ENCODE measurements around the gene MACF1.
A peak's percentile ranks its signal among the peaks of the same experiment; 100 is the strongest.
"Not testable (repeated sequence)": the region's sequence is repeated elsewhere in the genome, so short reads cannot be mapped to it uniquely, and the experiment has no call there.

Gene MACF1

DNA sequence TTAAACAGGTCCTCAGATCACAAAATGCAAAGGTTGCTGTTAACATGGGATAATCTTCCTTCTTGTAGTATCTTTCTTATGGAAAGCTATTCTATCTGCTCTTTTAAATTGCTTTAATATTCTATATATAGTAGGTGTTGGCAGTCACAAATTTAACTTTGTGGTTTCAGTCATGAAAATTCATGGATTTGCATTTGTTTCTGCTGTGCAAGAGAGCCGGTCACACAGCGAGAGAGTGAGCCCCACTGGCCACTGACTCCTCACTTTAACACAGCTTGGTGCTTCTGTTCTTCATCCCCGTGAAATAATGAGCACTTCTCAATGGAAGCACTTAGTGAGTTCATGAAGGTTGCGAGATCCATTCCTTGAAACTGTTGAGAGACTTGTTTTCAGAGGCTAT is 268.8 kb downstream of the MACF1 start:
- no peak for DNase-seq

DNA sequence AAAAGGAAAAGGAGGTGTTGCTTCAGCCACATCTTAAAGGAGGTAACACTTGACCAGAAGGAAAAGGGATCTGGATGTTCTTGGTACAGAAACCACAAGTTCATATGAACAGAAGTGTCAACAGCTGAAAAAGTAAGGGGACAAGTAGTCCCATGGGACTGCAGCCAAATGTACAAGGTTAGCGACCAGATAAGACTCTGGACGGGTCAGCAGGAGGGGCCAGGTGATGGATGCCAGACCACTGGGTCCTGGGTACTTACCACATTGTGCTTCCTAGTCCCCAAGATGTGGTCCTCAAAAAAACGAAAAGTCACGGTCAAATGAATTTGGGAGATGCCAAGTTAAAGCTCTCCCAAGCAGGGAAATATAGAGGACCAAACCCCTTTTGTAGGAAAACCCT is 270.3 kb downstream of the MACF1 start:
- DNase-seq, result no peak

DNA sequence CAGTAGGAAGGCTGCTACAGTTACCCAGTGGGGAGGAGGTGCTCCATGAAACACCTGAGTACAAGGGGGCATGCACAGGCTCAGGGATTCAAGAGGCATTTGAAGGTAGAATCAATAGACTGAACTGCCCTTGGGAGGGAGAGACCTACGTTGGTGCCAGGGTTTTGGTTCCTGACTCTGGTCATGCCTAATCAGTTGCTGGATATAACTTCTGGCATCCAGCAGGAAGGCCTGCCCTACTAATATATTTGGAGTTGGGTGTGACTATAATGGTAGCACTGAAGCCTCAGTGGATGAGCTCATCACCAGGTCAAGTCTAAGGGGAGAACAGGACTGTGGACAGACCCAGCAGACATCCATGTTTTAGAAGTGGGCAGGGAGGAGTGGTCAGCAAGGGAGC is 271.1 kb downstream of the MACF1 start:
- not testable (repeated sequence) for DNase-seq

DNA sequence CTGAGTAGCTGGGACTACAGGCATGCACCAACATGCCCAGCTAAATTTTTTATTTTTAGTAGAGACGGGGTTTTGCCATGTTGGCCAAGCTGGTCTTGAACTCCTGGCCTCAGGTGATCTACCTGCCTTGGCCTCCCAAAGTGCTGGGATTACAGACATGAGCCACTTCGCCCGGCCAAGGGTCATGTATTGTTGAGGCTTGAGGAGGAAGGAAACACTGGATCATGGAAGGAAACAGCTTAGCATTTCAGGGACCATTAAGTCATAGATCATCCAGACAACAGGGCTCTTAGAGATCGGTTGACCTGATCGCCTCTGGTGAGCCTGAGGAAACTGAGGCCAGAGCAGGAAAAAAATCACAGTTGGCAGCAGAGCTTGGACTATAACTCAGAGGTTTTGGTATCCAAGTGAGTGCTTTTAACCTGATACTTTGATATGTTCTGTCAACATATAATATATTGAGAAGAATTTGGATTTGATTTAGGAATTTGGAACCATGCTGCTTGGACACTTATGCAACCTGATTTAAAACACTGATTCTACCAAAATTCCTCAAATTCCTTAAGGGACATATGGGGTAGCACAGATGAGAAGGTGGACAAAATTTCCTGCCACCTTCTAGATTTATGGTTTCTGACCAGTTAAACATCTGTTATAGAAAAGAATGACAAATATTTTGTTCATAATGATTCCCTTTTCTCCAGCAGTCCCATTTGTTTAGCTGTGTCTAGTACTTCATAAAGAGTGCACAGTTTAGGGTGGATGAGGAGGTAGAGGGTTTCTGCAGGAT is 273.8 kb downstream of the MACF1 start:
- DNase-seq, result no peak

DNA sequence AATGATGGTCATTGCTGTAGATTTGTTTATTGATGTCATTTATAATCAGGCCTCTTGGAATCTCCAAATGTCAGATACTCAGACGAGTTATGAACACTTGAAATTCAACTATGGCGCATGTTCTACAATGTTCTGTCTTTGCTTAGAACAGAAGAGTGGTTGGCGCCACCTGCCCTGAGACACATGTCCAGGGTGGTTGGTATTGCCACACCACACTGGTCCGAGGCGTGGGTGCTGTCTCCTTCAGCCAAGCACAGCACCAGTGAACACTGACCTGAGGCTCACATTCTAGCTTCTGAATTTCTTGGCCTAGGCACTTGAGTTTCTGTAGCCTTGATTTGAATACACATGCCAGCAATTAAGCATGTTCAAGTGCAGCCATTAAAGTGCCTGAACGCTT is 276.8 kb downstream of the MACF1 start:
- no peak for DNase-seq

DNA sequence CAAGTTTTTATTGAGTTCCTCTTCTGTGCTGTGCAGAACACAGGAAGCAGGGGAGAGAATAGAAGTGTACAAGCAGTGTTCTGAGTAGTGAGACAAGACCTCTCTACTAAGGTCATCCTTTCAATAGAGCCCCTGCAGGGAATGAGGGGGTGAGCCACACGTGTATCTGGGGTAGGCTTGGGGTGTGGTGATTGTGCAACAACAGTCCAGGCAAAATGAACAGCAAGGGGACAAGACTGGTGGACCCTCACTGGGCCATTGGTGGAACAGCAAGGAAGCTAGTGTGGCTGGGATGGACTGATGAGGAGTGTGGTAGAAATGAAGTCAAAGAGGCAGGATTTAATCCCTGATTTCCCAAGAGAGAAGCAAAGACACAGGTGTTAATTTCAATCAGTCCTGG is 278.8 kb downstream of the MACF1 start:
- no peak for DNase-seq

DNA sequence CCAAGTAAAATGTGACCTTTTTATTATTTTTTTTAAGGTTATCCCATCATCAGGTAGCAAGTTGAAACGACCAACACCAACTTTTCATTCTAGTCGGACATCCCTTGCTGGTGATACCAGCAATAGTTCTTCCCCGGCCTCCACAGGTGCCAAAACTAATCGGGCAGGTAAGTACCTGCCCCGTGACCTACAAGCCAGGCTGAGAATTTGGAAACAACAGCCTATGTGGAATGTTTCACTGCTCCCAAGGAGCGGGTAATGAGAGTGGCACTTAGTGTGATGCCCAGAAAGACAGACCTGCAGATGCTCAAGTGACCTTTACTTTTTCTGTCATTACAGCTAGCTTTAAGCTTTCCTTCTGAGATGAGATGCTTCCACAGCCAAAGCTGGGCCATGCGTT is 280.1 kb downstream of the MACF1 start:
- no peak for DNase-seq

DNA sequence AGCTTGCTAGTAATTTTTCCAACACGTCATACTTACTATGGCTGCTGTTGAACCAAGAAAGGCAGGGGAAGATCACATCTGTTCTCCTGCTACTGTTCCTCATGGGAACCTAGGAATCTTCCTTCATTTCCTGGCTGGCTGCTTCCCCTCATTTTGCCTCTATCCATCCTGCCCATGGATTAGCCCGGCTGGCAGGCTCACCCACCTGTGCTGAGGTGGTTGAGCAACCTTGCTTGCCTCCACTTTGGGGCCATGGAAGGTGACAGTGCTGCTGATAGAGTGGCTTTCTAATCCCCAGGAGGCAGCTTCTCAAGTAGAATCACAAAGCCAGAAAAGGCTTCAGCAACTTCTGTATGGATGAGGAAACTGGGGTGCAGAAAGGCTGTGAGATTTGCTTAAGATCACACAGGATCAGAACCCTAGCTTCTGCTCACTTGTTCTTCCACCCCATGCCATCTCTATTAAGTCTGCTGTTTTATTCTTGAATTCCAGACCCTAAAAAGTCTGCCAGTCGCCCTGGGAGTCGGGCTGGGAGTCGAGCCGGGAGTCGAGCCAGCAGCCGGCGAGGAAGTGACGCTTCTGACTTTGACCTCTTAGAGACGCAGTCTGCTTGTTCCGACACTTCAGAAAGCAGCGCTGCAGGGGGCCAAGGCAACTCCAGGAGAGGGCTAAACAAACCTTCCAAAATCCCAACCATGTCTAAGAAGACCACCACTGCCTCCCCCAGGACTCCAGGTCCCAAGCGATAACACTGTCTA is 280.7 kb downstream of the MACF1 start:
- DNase-seq, result no peak

DNA sequence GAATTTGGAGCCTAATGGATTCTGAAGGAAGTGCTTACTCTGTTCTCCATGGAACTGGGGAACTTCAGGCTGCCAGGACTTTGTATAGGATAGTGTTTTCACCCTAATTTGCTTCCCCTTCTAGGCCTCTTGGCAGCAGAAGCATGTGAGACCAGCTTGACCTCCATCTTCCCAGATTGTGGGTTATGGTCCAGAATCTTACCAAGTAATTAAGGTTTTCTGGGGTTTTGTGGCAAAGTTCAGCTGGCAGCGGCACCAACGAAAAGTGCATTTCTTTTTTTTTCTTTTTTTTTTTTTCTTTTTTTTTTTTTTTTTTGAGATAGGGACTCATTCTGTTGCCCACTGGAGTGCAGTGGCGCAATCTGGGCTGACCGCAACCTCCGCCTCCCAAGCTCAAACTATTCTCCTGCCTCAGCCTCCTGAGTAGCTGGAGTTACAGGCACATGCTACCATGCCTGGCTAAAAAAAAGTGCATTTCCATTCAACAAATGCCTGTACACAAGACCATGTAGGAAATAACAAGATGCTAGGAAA is 283.6 kb downstream of the MACF1 start:
- no peak for DNase-seq

DNA sequence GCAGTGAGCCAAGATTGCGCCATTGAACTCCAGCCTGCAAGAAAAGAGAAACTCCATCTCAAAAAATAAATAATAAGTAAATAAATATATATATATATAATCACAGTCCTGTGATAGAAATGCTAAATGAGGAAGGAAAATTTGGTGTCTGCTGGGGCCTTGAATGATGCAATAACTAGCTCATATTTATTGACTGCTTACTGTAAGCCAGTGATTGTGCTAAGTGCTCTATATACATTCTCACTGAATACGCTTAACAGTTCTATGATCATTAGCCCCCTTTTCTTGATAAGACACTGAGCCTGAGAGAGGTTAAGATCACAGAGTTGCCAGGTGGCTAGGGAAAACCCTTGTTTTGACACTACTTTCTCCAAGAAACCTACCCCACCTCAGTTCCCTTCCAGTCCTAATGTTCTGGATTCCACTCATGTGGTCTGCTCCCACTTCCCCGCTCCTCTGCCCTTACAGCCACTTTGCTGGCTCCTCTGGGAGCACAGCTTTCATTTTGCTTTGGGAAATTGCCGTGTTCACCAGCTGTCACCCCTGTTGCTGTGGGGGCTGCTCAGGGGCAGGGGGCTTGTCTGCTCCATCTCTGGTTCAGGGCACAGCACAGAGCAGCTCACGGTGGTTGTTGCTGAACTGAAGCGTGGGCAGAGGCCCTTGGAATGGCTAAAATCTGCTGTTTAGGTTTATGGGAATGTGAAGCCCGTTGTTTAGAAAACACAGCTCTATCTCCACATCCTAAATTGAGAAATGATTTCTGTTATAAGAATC is 284.5 kb downstream of the MACF1 start:
- DNase-seq, result no peak

DNA sequence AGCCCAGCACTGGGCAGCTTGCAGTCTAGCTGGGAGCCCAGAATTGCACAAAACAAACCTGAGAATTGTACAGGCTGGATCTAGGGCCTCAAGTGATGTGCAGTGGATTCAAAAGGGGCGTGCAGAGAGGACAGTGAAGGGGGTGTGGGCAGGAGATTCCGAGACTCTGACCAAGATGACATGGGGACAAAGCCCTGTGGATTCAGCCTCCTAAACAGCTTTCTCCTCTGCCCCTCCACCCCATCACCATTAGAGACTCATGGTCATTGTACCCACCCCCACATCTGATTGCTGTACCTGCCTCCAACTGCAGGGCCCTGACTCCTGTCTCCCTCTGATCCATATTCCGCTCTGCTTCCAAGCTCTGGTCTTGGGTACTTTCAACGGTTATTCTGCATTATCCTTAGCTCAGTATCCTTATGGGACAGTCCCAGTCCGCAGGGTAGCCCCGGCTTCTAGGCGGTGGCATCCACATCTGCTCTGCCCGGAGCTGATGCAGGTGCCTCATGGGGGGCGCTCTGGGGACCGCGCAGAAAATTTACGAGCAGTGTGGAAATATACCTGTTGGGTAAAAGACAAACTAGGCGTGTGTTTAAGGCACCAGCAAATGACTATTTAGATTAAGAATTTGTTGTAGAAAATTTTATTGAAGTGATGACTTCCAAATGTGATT is 285.2 kb downstream of the MACF1 start:
- DNase-seq, result no peak

DNA sequence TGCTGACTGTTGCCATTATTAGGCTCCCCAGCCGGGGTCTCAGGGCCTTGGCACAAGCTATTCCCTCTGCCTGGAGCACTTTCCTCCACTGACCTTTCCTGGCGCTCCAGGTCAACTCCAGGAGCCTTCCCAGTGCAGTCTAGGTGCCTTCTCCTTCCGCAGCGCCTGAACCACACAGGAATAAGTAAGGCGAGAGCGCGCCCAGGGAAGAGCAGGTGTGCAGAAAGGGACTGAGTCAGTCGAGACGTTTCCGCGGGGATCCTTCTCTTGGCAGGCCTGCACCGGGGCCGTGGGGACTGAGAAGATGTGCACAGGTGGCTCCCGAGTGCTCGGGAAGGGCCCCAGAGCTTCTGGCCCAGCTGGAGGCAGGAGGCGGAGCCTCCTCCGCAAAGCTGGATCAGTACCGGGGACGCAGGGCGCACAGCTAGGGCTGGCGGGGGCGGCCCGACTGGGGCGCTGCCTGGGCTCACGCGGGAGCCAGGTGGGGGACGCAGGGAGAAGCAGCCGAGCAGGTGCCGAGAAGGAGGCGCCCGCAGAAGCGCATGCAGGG is 286.2 kb downstream of the MACF1 start:
- DNase-seq, result no peak

DNA sequence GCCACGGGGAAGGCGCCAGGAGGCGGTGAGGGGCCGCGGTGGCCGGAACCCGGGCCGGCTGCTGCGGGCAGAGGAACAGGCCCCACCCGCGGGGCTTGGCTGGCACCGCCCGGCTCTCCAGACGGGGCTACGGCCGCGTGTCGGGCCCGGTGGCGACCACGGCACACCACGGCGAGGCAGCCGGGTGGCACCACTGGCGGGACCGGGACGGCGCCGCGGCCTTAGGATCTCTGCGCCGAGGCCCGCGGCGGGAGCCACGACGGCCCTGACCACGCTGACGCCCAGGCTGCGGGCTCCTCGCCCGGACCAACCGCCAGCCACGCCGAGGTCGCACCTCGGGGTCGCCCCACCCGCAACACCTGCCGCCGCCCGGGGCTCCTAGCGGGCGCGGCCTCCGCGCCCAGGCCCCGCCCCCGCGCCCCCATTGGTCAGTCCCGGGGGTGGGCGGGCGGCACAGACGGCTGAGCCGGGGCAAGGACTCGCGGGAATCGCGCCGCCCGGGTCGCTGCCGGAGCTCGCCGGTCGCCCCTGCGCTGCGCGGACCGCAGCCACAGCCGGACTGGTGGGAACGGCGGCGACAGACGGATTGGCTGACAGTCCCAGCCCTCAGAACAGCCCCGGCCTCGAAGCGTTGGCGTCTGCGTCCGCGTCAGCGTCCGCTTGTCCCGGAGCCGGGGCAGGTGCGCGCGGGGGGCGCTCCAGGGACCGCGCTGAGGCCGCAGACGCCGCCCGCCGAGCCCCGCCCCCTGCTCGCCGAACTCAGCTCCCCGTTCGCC is 286.8 kb downstream of the MACF1 start, which contains the start of gene BMP8A:
Gene BMP8A, plus strand, starts transcription at position 491 of the 776 bp plus-strand sequence. CDS start 356 bp downstream, outside the sequence.
- DNase-seq, result peak; percentile 92

DNA sequence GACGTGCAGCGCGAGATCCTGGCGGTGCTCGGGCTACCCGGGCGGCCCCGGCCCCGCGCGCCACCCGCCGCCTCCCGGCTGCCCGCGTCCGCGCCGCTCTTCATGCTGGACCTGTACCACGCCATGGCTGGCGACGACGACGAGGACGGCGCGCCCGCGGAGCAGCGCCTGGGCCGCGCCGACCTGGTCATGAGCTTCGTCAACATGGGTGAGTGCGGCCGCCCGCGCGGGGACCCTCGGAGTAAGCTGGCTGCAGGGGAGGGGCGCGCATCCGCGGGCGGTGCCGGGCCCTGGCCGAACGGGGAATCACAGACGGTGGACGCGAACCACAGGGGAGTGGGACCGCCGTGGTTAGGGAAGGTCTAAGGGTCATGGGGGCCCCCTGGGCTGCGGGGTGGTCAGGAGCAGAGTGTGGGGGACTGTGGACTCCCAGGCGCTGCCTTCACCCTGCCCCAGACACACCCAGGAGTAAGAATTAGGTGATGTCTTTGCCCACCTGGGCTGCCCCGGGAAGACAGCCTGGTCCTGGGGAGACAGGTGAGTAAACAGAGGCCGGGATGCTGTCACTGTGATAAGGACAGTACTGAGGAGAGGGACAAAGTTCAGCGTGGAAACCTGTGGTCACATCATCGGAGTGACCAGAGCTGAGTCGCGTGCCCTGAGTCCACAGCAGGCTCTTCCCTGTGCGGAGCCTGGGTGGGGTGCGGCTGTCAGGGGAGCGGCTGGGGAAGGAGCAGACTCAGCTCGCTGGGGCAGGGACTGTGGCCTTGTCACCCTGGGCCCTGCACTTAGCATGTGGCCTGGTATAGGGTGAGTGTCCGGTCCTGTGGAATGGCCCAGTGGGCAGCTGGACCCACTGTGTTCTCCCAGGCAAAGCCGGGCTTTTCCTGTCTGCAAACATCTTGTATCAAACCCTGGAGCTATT is 287.9 kb downstream of the MACF1 start:
- not testable (repeated sequence) for DNase-seq

DNA sequence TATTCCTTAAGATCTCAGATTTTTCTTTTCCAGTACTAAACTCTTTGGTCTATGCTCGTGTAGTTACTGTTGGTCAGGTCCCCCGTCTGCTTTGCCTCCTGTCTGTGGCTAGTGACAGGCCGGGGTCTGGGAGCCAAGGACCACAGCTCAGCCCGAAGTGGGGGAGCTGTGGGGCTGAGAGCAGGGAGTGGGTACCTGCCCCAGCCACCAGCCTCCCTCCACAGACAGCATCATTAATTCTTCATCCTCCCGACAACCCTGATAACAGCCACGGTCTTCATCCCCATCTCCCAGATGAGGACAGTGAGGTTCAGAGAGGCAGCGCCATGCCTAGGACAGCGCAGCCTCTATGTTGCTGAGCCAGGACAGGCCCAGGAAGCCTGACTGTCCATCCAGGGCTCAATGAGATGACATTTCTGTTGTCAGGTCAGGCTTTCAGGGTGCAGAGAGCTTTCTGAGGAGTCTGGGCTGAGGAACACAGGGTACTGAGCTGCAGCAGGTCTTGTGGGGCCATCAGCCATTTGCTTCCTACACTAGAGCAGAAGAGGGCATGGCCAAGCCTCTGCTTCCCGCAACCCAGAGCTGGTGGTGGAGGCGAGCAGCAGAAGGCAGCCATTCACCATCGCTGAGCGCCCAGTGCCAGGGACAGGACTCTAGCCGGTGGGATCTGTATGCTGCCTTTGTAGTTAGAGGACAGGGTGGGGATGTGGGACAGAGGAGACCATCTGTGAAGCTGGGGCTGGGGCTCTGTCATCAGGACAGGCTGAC is 288.7 kb downstream of the MACF1 start:
- DNase-seq, result not testable (repeated sequence)

DNA sequence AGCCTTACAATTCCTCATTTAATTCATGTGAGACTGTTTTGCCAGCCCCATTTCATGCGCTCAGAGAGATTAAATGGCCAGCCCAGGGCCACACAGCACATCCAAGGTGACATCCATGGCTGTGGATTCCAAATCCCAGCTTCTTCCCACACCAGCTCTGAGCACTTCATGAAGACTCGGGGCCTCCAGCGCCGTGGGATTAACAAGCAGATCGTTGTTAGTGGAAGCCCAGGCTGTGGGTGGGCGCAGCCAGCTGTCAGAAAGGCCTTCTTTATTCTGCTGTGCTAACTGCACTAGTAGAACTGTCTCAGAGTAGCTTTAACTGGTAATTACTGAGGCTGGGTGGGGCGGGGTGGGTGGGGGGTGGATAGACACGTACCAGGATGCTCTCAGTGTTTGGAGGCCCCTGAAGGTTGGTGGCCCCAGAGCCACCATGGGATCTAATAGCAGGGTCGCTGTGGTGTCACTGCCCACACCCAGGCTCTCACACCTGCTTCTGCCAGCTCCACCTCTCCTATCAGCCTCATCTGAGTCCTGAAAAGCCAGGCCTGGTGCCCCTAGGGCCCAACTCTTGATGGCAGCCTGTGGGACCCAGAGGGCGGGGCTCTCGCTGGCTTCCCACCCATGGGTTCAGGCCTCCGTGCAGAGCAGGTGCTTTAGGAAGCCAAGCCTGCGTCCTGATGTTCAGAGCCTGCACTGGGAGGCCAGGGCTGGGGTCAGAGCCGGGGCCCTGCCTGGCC is 290.3 kb downstream of the MACF1 start:
- no peak for DNase-seq

DNA sequence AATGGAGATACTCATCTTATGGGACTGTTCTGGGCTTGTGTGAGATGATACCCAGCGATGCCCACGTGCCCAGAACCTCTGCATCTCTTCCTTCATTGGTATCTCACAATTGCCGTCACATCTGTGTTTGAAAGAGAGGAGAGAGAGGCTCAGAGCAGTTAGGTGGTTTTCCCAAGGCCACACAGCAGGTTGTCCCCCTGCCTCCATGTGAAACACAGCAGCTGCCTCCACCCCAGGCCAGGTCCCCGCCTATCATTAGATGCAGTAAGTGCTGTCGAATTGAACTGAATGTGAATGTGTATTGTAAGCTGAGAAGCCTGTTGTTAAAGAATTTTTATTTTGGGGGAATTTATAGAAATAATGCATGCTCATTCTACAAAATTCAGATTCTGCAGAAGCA is 292.0 kb downstream of the MACF1 start:
- not testable (repeated sequence) for DNase-seq

DNA sequence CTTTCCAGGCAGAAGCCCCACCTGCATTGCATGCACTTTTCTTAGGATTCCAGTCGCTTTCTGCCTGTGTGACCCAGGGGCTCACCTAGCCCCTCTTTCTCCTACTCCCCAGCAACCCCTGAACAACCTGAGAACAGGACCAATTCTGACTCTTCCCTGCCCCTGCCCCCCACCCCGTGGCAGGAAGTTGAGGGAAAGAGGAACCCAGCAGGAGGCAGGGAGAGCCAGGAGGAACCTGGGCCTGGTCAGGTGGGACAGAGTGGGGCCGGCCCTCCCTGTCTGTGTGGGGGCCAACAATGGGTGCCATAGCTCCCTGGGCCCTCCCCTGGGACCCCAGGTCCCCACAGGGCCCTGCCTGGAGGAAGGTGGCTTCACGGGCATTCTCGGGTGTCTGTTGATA is 293.1 kb downstream of the MACF1 start:
- DNase-seq, result no peak
